ENCODE measurements around the gene LCE5A.
"Not testable (repeated sequence)": the region's sequence is repeated elsewhere in the genome, so short reads cannot be mapped to it uniquely, and the experiment has no call there.

LCE5A gene, protein sequence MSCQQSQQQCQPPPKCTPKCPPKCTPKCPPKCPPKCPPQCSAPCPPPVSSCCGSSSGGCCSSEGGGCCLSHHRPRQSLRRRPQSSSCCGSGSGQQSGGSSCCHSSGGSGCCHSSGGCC

GRCh38 chr1:152510503-152510902 is at the start of gene LCE5A:
TSS of gene LCE5A (plus strand) at chr1:152510803. CDS start at chr1:152511535, 732 bp downstream.
- no peak for DNase-seq (ENCODE audit: low read depth, low spot score)

- DNase-seq (ENCODE audit: low read depth, low spot score): peak; percentile 38
Measured at GRCh38 chr1:152461544-152461943, 49.1 kb upstream of the LCE5A start.

DNA sequence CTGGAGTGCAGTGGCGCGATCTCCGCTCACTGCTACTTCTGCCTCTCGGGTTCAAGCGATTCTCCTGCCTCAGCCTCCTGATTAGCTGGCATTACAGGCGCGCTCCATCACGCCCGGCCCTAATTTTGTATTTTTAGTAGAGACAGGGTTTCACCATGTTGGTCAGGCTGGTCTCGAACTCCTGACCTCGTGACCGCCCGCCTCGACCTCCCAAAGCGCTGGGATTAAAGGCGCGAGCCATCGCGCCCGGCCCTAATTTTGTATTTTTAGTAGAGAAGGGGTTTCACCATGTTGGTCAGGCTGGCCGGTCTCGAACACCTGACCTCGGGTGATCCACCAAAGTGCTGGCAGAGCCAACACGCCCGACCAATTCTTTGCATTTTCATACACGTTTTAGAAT is 48.0 kb upstream of the LCE5A start:
- DNase-seq (ENCODE audit: low read depth, low spot score): no peak

- DNase-seq (ENCODE audit: low read depth, low spot score): no peak
Measured at GRCh38 chr1:152466217-152466616, 44.4 kb upstream of the LCE5A start.

- no peak for DNase-seq (ENCODE audit: low read depth, low spot score)
Measured at GRCh38 chr1:152473887-152474537, 36.6 kb upstream of the LCE5A start.

GRCh38 chr1:152479792-152480595 is 30.6 kb upstream of the LCE5A start:
- DNase-seq (ENCODE audit: low read depth, low spot score): peak; percentile 4

DNA sequence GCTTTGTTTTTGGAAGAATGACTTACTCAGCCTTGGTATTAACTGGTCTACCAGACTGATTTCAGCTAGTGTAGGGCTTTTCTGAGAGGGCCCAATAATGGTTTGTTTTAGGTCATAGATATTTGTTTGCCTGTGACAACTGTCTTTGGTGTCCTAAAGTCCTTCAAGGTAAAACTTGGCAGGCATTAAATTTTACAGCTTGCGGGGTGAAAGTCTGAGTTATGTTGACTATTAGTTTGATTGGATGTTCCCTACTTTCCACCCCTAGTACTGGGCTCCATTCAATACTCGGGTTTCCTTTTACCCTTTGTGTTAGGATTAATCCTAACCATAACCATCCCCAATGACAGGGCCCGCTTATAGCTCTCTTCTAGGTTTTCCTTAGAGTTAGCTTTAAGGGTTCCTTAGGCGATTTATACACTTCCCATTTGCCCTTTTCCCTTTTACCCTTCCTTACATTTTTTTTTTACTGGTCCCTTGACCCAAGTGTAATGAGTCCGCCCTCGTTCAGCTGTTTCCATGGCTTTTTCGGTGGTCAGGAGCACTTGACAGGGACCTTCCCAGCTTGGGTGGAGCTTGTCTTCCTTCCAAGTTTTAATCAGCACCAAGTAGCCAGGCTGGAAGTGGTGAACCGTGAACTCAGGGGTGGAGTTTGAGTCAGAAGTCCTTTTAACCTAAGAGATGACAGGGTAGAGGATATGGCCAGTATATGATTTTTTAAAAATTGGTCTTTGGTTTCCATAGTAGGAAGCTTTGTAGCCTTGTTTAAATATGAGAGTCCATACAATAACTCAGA is 28.5 kb upstream of the LCE5A start:
- no peak for DNase-seq (ENCODE audit: low read depth, low spot score)

- no peak for DNase-seq (ENCODE audit: low read depth, low spot score)
Measured at GRCh38 chr1:152486400-152487006, 24.1 kb upstream of the LCE5A start.

GRCh38 chr1:152487871-152488270 is 22.7 kb upstream of the LCE5A start:
- DNase-seq (ENCODE audit: low read depth, low spot score): no peak

GRCh38 chr1:152491537-152491936 is 19.1 kb upstream of the LCE5A start:
- DNase-seq (ENCODE audit: low read depth, low spot score): not testable (repeated sequence)

- no peak for DNase-seq (ENCODE audit: low read depth, low spot score)
Measured at GRCh38 chr1:152495066-152495675, 15.4 kb upstream of the LCE5A start.

DNA sequence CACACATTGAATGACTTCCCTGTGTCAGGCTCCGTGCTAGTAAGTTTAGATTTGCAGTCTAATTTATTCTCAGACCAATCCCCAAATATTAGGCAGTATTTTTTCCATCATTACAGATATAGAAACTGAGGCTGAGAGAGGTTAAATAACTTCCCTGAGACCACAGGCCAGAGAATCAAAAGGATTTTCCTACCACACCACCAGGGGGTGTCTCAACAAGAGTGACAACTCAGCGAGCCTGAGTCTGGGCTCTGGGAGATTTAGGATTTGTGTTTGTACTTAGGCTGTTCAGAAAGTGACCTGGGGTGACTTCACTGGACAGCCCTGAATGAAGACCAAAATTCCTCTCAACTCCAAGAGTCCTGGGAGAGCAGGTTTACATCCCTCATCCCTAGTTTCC is 13.3 kb upstream of the LCE5A start:
- DNase-seq (ENCODE audit: low read depth, low spot score): no peak

GRCh38 chr1:152501704-152502103 is 8.9 kb upstream of the LCE5A start:
- DNase-seq (ENCODE audit: low read depth, low spot score): no peak

- DNase-seq (ENCODE audit: low read depth, low spot score): no peak
Measured at GRCh38 chr1:152502496-152503180, 8.0 kb upstream of the LCE5A start.

GRCh38 chr1:152505083-152505482 is 5.5 kb upstream of the LCE5A start:
- no peak for DNase-seq (ENCODE audit: low read depth, low spot score)

DNA sequence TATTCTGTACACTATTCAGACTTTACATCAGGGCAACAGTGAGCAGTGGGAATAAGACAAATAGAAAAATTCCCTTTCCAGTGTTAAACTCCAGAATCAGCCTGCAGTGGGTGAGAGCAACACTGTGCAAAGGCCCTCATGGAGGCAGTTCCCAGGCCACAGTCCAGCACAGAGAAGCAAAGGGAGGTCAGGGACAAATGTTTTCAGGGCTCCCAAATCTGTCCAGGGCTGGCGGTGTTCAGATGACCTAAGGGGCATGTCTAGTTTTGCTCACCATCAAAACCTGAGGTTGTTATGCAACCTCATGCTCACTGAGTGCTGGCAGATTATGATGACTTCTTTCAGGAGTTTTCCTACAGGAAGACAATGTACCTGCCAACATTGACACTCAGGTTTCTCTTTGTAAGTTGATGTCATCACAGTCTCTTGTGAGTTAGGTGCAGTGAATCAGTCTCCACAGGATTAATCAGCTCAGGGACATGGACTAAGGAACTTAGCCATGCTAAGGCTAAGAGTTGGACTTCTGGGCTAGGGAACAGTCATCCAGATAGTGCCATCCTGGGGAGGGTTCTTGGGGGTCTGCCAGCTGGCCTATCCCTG is 3.6 kb upstream of the LCE5A start:
- DNase-seq (ENCODE audit: low read depth, low spot score): no peak

DNA sequence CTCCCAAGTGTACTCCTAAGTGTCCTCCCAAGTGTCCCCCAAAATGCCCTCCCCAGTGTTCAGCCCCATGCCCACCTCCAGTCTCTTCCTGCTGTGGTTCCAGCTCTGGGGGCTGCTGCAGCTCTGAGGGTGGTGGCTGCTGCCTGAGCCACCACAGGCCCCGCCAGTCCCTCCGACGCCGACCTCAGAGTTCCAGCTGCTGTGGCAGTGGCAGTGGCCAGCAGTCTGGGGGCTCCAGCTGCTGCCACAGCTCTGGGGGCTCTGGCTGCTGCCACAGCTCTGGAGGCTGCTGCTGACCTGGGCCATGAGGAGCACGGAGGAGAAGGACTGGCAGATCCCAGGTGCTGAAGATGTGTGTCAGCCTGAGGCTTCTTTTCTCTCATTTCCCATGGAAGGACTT is 993 bp downstream of the LCE5A start:
- no peak for DNase-seq (ENCODE audit: low read depth, low spot score)

DNA sequence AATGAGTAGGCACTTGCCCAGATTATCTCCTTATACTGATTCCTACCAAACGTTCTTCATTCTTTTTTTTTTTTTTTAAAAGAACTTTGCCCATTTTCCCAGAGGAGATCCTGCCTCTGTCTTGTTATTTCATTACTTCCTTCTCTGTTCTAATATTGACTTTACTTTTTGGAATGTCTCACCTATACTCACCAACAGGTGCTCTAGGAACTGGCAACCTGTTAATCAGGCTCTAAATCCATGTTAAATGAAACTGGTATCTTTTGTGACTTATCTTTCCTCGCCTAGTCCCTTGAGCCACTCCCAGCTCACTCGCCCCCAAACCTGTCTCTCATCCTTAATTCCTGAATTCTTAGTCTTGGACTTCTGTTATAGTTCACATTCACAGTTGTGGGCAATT is 2.5 kb downstream of the LCE5A start:
- no peak for DNase-seq (ENCODE audit: low read depth, low spot score)

DNA sequence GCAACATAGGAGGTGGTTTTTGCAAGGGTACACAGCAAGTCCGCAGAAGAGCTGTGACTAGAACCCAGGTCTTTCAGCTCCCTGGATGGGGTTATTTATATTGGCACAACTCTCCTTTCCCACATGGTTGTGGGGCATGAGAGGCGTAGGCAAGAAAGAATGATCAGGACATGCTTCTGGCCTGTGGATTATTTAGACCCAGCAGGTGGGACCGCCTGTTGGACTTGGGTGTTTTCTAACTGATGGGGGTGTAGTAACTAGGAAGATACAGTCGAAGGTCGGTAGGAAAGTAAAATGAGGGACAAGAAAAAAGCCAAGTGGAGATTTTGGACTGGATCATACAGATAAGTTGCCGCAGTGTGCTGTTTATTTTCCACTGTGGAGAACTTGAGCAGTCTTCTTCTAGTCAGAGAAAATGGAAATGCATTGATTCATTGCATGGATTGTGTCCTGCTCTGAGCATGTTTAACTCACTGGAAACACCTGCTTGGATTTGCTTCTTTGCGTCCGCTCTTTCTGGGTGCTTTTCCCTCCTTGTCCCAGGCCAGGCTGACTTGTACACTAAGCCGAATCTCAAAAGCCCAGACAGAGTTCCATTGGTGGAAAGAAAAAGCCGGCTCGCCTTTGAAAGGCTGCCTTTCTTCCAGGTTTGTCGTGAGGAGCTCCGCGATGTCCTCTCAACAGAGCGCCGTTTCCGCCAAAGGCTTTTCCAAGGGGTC is 4.3 kb downstream of the LCE5A start:
- DNase-seq (ENCODE audit: low read depth, low spot score): no peak

DNA sequence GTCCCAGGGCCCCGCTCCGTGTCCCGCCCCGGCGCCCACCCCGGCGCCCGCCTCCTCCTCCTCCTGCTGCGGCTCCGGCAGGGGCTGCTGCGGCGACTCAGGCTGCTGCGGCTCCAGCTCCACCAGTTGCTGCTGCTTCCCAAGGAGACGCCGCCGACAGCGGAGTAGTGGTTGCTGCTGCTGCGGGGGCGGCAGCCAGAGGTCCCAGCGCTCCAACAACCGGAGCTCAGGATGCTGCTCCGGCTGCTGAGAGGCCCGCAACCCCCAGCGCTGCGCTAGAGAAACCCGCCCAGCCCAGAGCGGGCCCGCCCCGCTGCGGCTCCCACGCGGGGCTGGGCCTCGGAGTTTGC is 4.8 kb downstream of the LCE5A start:
- peak; percentile 23 for DNase-seq (ENCODE audit: low read depth, low spot score)

Measured in astrocyte of the hippocampus (primary cell).